Esophagus (tissue), 2 donors: ENCODE data around the gene KCNK1. TPM values are rescaled to one million over a fixed set of nuclear protein-coding genes. Genes with fewer than 3 reads are reported as not detected.

Experiments used
- H3K27ac ChIP-seq, 2 donors: one replicate each; pipeline ENCODE4 v1.5.1; 2013; ENCODE audit warnings: low read depth in 2 of 2, mild to moderate bottlenecking in 2 of 2, inconsistent platforms in 1 of 2, low read length in 1 of 2, moderate library complexity in 1 of 2
- H3K27me3 ChIP-seq, 2 donors: one replicate each; pipeline ENCODE4 v1.6.1; 2013; ENCODE audit warnings: low read length in 2 of 2, control low read depth in 1 of 2, mild to moderate bottlenecking in 1 of 2; ENCODE audit not compliant: insufficient read depth in 2 of 2, control insufficient read depth in 1 of 2
- H3K36me3 ChIP-seq, 2 donors: one replicate each; pipeline ENCODE4 v1.6.1; 2013; ENCODE audit warnings: low read length in 1 of 2; ENCODE audit not compliant: control insufficient read depth in 2 of 2, insufficient read depth in 2 of 2
- H3K4me1 ChIP-seq, 2 donors: one replicate each; pipeline ENCODE4 v1.6.1; 2013; ENCODE audit warnings: low read length in 1 of 2; ENCODE audit not compliant: control insufficient read depth in 2 of 2, insufficient read depth in 2 of 2
- H3K4me3 ChIP-seq, 2 donors: one replicate each; pipeline ENCODE4 v1.5.1; 2013; ENCODE audit warnings: low read length in 2 of 2, mild to moderate bottlenecking in 2 of 2, low read depth in 1 of 2, moderate library complexity in 1 of 2
- H3K9me3 ChIP-seq, 2 donors: one replicate each; pipeline ENCODE4 v1.6.1; 2013; ENCODE audit warnings: mild to moderate bottlenecking in 2 of 2, low read depth in 1 of 2, low read length in 1 of 2, moderate library complexity in 1 of 2; ENCODE audit not compliant: control insufficient read depth in 2 of 2, insufficient read depth in 1 of 2
- WGBS, 2 donors: extraction: QIAGEN DNeasy Blood & Tissue Kit; methylation state at CpG; one replicate each; pipeline ENCODE4 v1.1.7; 2013; 5-methylcytosine and 5-hydroxymethylcytosine counted together
- polyA plus RNA-seq, 2 donors: library from polyadenylated mRNA; stranded (reverse); fragments of 200-250 nt; gene quantifications; one replicate each; pipeline ENCODE4 v1.2.3, GENCODE V29; 2013
- donor health status: healthy with polysubstance abuse.
- donor health status: Bipolar disorder and iron deficiency.

KCNK1 gene
- polyA plus RNA-seq, 2 donors, result 23.2 to 26.3 TPM

DNA sequence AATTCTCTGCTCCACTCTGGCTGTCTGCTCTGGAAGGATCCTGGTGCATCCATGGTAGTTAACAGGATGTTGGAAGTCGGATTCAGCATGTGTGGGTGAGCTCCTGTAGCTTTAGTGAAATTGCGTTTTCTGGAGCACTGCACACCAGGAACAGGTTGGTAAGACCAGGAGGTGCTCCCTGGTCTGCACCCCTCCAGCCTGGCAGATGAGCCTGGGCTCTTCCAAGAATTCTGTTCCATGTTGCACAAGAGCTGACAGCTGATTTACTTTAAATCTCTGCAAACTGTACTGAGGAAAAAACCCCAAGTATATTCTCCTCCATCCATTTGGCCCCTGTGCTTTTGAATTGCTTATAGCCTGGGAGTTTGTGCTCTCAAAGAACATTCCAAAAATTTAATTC lies 33.7 kb downstream of the KCNK1 start:
- no peak overlapping the region for H3K4me3 ChIP-seq
- H3K36me3 ChIP-seq, result peaks cover 0 to 2% of the 10 kb centered on the region in 2 donors
- WGBS, 2 donors, result 80 to 81% methylated on average over 2 of the region's 2 CpGs
- no peaks in the 10 kb centered on the region for H3K27me3 ChIP-seq
- H3K9me3 ChIP-seq, result peaks cover 0 to 3% of the 10 kb centered on the region in 2 donors
- H3K27ac ChIP-seq, result no peak overlapping the region
- peaks cover 0 to 2% of the 10 kb centered on the region in 2 donors for H3K4me1 ChIP-seq

DNA sequence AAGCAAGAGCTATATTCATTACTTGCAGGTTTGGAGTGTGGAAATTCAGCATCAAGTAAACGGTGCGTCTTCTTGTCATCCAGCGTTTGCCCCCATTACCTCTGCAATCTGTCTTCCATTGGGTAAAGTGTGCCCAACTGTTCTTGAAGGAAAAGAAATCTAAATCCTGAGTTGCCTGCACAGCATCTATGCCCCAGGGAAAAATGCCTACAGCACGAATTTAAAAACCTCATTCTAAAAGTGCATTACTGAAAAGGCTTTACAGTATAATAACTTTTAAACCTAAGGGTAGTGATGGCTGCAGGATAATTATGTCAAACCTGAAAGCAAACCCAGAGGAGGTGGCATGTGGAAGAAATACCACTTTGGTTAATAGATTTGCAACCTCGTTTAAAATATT lies 37.2 kb downstream of the KCNK1 start:
- no peak overlapping the region for H3K27ac ChIP-seq
- peaks cover 0 to 3% of the 10 kb centered on the region in 2 donors for H3K9me3 ChIP-seq
- no peak overlapping the region for H3K4me3 ChIP-seq
- no peaks in the 10 kb centered on the region for H3K27me3 ChIP-seq
- peaks cover 0 to 2% of the 10 kb centered on the region in 2 donors for H3K36me3 ChIP-seq
- WGBS, 2 donors, result 85 to 88% methylated on average over 5 of the region's 5 CpGs
- H3K4me1 ChIP-seq, result peaks cover 0 to 5% of the 10 kb centered on the region in 2 donors

DNA sequence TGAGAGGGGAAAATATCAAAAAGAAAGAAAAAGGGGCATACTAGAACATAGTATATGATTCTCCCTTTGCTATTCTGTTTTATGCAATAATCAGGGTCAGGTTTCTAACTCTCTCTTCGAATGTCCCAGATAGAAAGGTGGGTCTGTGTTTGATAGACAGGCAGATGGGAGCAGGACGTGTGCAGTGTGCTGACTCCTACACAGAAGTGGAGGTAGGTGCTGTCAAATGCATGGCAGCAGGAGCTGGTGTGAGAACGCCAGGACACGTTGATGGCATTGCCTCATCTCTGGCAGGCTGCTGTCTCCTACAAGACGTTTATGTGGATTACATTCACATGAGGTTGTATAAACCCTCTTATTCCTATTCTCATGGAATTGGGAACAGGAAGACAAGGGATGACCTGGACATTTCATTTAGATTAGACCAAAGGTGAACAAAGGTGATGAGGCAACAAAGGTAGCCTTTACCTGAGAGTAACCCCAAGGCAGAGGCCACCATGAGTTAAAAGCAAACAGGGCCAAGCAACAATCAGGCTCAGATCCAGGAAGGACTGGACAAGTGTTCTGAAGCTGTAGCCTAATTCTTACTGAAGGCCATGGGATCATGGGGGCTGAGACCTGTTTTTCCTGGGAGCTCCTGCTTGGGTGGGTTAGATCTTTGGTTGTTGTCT lies 37.8 kb downstream of the KCNK1 start:
- Histone ChIP-seq H3K36me3 (peaks cover 0 to 2% of the 10 kb centered on the region in 2 donors), H3K27me3 (no peaks in the 10 kb centered on the region), H3K27ac (no peak overlapping the region), H3K4me1 (peaks cover 0 to 5% of the 10 kb centered on the region in 2 donors), H3K9me3 (peaks cover 0 to 3% of the 10 kb centered on the region in 2 donors), H3K4me3 (no peak overlapping the region)
- WGBS, 2 donors, result 71 to 76% methylated on average over 5 of the region's 5 CpGs

DNA sequence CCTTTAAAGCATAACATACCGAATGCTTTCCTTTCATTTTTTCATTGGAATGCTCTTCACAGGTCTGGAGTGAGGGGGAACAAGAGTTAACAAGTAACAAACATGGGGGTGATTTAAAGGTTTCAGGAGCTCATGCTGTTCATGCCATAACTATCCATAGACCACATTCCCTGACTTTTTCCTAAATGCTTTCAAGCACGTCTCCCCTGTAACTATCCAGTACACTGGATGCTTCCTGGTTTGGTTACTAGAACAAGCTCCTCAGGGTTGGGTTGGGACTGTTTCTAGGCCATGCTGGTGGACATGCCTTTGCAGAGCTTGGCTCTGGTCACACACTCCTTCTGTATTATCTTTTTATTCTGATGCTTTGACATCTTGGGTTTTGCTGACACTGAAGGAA lies 38.6 kb downstream of the KCNK1 start:
- peaks cover 0 to 3% of the 10 kb centered on the region in 2 donors for H3K4me1 ChIP-seq
- peaks cover 0 to 2% of the 10 kb centered on the region in 2 donors for H3K36me3 ChIP-seq
- no peak overlapping the region for H3K27ac ChIP-seq
- no peak overlapping the region for H3K4me3 ChIP-seq
- peaks cover 0 to 3% of the 10 kb centered on the region in 2 donors for H3K9me3 ChIP-seq
- WGBS, 2 donors, result 89 to 93% methylated on average over 2 of the region's 2 CpGs
- H3K27me3 ChIP-seq, result no peaks in the 10 kb centered on the region

DNA sequence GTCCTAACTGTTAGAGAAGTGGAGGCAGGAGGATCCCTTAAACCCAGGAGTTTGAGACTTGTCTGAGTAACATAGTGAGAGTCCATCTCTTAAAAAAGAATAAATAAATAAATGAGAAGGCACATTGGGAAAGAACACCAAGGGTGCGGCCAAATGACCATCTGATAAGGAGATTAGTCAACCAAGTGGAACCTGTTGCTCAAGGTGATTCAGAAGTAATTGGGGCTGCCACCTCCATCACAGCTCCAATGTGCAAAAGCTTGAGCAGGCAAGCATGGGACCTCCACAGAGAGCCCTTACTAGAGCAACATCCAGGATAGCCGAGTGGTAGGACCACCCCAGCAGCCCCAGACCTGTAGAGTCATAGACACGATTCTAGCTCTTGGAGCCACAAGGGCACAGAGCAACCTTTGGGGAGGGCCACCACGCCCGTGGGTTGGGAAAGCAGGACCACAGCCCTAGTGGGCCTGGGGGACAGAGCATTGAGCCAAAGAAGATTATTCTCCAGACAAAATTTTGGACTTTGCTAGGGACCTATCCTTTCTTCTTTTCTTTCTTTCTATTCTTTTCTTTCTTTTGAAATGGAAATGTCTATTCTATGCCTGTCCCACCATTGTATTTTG lies 40.9 kb downstream of the KCNK1 start:
- Histone ChIP-seq H3K27ac (no peak overlapping the region), H3K4me1 (peaks cover 0 to 3% of the 10 kb centered on the region in 2 donors), H3K4me3 (no peak overlapping the region), H3K27me3 (no peaks in the 10 kb centered on the region), H3K36me3 (peaks cover 0 to 2% of the 10 kb centered on the region in 2 donors), H3K9me3 (peaks cover 0 to 3% of the 10 kb centered on the region in 2 donors)
- 78 to 82% methylated on average over 5 of the region's 5 CpGs for WGBS, 2 donors

DNA sequence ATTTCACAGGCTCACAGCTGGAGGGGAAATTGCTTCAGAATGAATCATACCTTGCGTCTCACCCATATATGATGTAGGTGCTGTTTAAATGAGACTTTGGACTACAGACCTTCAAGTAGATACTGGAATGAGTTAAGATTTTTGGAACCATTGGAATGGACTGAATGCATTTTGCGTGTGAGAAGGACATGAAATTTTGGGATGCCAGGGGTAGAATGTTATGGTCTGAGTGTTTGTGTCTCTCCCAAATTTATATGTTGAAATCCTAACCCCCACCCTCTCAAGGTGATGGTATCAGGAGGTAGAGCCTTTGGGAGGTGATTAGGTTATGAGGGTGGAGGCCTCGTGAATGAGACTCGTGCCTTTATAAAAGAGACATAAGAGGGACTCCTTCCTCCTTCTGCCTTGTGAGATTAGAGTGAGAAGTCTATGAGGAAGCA lies 41.4 kb downstream of the KCNK1 start:
- H3K27ac ChIP-seq, result no peak overlapping the region
- H3K27me3 ChIP-seq, result no peaks in the 10 kb centered on the region
- H3K4me1 ChIP-seq, result peaks cover 0 to 3% of the 10 kb centered on the region in 2 donors
- 77 to 82% methylated on average over 4 of the region's 4 CpGs for WGBS, 2 donors
- H3K9me3 ChIP-seq, result peaks cover 0 to 3% of the 10 kb centered on the region in 2 donors
- peaks cover 0 to 2% of the 10 kb centered on the region in 2 donors for H3K36me3 ChIP-seq
- no peak overlapping the region for H3K4me3 ChIP-seq

DNA sequence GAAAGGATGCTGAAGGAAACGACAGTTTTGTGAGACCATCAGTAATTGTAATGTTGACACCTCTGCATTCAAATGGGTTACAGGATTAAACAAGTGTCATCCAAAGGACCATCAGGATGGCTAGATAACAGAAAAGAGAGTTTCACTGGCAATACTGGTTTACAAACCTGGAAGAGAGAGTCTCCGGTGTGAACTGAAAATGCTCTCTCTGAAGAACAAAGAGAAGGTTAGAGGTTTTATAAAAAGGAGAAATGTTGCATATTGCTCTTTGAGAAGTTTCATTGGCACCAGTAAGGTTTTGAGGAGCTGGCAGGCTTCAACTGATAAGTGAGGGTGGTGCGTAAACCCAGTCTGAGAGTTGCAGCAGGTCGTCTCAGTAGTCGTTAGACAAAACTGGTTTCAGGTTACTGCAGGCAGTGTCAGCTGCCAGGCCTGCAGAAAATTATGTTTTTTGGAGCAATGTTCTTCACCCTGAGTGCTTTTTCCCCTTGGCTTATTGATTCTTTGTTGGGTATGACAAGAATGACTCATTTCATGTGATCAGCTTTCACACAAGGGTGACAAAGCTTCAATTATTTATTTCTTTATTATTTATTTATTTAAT lies 42.2 kb downstream of the KCNK1 start:
- 49 to 53% methylated on average over 5 of the region's 5 CpGs for WGBS, 2 donors
- Histone ChIP-seq H3K36me3 (peaks cover 0 to 2% of the 10 kb centered on the region in 2 donors), H3K27ac (no peak overlapping the region), H3K27me3 (no peaks in the 10 kb centered on the region), H3K4me1 (peaks cover 0 to 3% of the 10 kb centered on the region in 2 donors), H3K9me3 (peaks cover 0 to 3% of the 10 kb centered on the region in 2 donors), H3K4me3 (no peak overlapping the region)

DNA sequence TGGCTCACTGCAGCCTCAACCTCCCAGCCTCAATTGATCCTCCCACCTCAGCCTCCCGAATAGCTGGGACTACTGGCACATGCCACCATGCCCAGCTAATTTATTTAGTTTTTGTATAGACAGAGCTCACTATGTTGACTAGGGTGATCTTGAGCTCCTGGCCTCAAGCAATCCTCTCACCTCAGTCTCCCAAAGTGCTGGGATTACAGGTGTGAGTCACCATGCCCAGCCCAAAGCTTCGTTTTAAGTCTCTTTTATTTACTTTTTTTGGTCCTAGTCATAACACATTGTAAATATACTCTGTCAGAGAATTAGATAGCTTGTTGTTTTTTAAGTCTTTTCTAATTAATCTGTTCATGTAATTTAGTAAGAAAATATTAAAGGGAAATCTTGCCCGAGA lies 42.8 kb downstream of the KCNK1 start:
- 56 to 73% methylated on average over 3 of the region's 3 CpGs for WGBS, 2 donors
- Histone ChIP-seq H3K4me1 (peaks cover 0 to 3% of the 10 kb centered on the region in 2 donors), H3K4me3 (no peak overlapping the region), H3K9me3 (peaks cover 0 to under 1% of the 10 kb centered on the region in 2 donors), H3K36me3 (peaks cover 0 to under 1% of the 10 kb centered on the region in 2 donors), H3K27me3 (no peaks in the 10 kb centered on the region), H3K27ac (no peak overlapping the region)

DNA sequence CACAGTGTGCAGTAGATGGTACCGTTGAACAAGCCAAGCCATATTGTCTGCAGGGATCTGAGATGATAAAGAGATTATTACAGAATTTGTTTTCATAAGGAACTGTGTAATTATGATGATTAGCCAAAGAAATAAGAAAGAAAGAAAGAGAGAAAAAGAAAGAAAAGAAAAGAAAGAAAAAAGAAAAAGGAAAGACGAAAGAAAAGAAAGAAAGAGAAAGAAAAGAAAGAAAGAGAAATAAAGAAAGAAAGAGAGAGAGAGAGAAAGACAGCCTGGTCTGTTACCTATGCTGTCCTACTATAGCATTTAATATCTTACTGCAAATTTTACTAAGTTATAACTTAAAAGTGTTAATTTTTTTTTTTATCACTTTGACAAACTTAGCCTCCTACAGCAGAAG lies 43.6 kb downstream of the KCNK1 start:
- no peaks in the 10 kb centered on the region for H3K27me3 ChIP-seq

More for the DNA sequence above, 43.6 kb downstream of the KCNK1 start:
- 92 to 95% methylated on average over 2 of the region's 2 CpGs for WGBS, 2 donors
- Histone ChIP-seq H3K9me3 (no peaks in the 10 kb centered on the region), H3K4me3 (no peak overlapping the region), H3K36me3 (no peaks in the 10 kb centered on the region), H3K4me1 (peaks cover 0 to 3% of the 10 kb centered on the region in 2 donors), H3K27ac (no peak overlapping the region)
